ENCODE measurements around the gene ABAT.

ABAT gene

GRCh38 chr16:8818504-8819270 is 144.3 kb downstream of the ABAT start:
- DNase-seq (ENCODE audit: low read depth), result no peak

DNA sequence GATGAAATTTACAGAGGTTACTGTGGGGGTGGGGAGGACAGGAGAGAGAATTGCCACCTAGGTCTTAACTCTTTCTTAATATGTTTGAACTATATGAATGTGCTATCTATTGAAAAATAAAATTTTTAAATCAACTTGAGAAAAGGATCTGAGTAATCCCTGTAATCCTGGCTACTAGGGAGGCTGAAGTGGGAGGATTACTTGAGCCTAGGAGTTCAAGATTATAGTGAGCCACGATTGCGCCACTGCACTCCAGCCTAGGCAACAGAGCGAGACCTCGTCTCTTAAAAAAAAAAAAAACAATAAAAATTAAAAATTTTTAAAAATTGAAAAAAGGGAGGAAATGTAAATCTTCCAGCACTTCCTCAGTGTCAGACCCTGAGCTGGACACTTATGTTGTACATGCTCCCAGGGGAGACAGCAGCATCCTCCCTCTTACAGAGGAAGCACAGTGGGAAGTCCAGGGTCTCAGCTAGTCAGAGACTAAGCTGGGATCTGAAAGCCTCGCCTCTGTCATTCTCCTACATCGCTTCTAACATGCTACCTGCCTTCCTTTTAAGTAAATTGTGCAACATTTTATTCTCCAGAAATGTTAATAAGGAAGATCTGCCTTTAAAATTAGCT is 145.1 kb downstream of the ABAT start:
- DNase-seq (ENCODE audit: low read depth), result no peak

DNA sequence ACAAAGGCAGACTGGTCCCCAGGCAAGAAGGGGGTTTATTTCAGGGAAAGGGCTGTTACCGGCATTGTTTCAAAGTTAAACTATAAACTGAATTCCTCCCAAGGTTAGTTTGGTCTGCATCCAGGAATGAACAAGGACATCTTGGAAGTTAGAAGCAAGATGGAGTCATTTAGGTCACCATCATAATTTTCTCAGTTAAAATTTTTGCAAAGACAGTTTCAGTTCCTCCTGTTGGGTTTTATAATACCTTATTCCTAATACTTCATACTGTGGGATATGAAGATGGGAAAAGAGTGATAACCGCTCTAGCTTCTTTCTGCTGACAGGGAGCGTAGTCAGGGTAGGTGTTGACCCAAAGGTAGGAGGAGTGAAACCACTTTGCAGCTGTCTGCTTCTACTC is 148.0 kb downstream of the ABAT start:
- DNase-seq (ENCODE audit: low read depth), result no peak

DNA sequence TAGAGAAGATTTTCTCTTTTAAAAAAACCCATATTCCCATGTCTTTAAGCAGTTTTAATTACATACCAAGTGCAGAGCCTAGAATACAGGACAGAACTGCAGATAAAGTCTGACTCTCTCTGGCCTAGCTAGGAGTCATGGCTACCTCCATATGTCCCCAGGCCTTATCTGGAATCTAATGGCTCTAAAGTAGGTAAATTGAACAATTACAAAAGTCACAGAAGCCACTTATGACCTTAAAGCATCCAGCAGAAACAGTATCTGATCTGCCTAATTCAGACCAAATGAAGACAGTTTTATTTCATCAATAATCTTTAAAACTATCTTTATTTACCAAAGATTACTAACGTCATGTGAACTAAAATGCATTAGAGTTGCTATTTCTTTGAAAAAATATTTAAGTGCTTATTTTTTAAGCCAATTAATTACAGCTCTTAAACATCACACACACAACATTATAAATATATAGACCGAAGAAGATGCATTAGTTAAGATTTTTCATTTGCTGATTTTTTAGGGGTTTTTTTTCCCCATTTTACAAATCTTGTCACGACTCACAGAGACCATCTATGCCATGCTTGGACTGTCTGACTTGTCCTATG is 152.0 kb downstream of the ABAT start:
- no peak for DNase-seq (ENCODE audit: low read depth)

- no peak for DNase-seq (ENCODE audit: low read depth)
Observed at GRCh38 chr16:8828541-8829165, 154.2 kb downstream of the ABAT start.

DNA sequence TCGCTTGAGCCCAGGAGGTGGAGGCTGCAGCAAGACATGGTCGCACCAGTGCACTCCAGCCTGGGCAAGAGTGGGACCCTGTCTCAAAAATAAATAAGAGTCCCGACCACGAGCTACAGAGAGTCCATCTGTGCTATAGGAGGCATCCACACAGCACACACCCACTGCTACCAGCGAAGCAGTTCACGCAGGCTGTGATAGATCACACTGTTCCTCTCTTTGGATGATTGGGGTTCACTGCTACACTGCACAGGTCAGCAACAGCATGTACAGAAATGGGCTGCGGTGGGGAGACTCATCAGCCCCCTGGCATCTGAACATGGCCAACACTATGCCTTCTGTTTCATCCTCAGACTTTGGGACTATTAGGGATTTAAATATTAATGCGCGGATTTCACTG is 157.0 kb downstream of the ABAT start:
- no peak for DNase-seq (ENCODE audit: low read depth)

DNA sequence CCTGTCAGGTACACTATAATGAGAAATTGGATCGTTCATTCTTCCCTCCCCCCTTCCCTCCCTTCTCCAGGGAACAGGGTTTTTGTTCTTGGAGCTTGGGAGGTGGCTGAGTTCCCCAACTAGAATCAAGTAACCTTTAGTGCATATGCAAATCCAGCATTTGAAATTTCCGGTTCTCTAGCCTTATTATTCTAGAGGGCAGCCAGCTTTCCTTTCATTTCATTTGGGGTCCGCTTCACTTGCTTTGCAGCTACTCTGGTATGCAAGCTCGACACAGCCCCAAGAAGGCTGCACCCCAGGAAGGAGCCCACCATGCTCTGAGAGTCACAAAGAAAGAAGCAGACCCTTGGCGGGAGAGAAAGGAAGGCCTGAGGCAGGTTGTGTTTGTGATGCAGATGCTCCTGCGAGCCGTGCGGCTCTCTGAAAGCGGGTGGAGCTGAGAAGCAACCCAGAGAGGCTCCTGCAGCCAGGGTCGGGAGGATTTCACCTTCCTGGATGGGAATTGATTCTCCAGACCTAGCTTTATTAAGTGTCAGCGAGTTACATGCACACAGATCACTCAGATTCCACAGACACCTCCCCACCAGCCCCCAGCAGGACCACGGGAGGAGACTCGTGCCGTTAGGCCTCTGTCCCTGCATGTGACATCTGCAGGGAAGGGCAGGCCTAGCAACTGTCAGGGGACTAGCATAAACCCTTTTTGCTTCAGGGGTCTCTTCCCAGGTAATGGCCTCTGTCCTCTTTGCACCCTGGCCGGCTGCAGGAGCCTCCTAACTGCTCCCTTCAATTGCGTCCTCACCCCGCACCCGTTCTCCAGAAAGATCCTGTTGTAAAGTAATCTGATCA is 157.7 kb downstream of the ABAT start:
- no peak for DNase-seq (ENCODE audit: low read depth)

GRCh38 chr16:8832717-8833105 is 158.3 kb downstream of the ABAT start:
- no peak for DNase-seq (ENCODE audit: low read depth)

Measured in non-pigmented ciliary epithelial cell (primary cell).